Lower leg skin (tissue), 3 donors: ENCODE data around the gene UTF1.

Source experiments
- POLR2A ChIP-seq, 2 donors: fragments of 450-650 bp; IDR thresholded peaks; one replicate each; pipeline ENCODE4 v1.6.1; 2016 to 2017; ENCODE audit warnings: antibody characterized with exemption in 2 of 2, mild to moderate bottlenecking in 1 of 2, moderate library complexity in 1 of 2
- TF ChIP-seq, protein P1 (sequence below), 3 donors: fragments of 450-650 bp; IDR thresholded peaks; one replicate each; pipeline ENCODE4 v1.5.1; 2016; ENCODE audit warnings: antibody characterized with exemption in 3 of 3, mild to moderate bottlenecking in 3 of 3, moderate library complexity in 2 of 3

- no peak for TF ChIP-seq POLR2A (IDR thresholded peaks at IDR 0.05)
- TF ChIP-seq, protein P1, sequence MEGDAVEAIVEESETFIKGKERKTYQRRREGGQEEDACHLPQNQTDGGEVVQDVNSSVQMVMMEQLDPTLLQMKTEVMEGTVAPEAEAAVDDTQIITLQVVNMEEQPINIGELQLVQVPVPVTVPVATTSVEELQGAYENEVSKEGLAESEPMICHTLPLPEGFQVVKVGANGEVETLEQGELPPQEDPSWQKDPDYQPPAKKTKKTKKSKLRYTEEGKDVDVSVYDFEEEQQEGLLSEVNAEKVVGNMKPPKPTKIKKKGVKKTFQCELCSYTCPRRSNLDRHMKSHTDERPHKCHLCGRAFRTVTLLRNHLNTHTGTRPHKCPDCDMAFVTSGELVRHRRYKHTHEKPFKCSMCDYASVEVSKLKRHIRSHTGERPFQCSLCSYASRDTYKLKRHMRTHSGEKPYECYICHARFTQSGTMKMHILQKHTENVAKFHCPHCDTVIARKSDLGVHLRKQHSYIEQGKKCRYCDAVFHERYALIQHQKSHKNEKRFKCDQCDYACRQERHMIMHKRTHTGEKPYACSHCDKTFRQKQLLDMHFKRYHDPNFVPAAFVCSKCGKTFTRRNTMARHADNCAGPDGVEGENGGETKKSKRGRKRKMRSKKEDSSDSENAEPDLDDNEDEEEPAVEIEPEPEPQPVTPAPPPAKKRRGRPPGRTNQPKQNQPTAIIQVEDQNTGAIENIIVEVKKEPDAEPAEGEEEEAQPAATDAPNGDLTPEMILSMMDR (IDR thresholded peaks at IDR 0.05): no peak
These were observed 22.9 kb upstream of the UTF1 start for GRCh38 chr10:133207041-133207600.
